OCI-LY1 (cell line): ENCODE results near the gene FAAH.
A peak's percentile ranks its signal among the peaks of the same experiment; 100 is the strongest.

Experiments
- H2AFZ ChIP-seq: fragments of 200-600 bp; sonication (generic), shearing (Covaris generic); 2 replicates; pipeline ENCODE4 v1.6.0; 2014; ENCODE audit warnings: antibody characterized with exemption, mild to moderate bottlenecking, low read length
- H3F3A ChIP-seq: fragments of 200-600 bp; sonication (generic), shearing (Covaris generic); 2 replicates; pipeline ENCODE4 v1.6.0; 2014; ENCODE audit warnings: mild to moderate bottlenecking, antibody characterized with exemption, low read length, moderate library complexity; ENCODE audit not compliant: insufficient read depth
- H3K27ac ChIP-seq: fragments of 200-600 bp; sonication (generic); 2 replicates; pipeline ENCODE4 v1.5.1; 2014; ENCODE audit warnings: low read length, mixed run types, mild to moderate bottlenecking, low read depth; ENCODE audit not compliant: poor library complexity, severe bottlenecking
- H3K27me3 ChIP-seq: fragments of 200-600 bp; sonication (generic); 2 replicates; pipeline ENCODE4 v1.6.0; 2014; ENCODE audit warnings: antibody characterized with exemption, mild to moderate bottlenecking, low read length, moderate library complexity; ENCODE audit not compliant: insufficient read depth
- H3K36me3 ChIP-seq: fragments of 200-600 bp; sonication (generic); 2 replicates; pipeline ENCODE4 v1.6.1; 2014; ENCODE audit warnings: mild to moderate bottlenecking, antibody characterized with exemption, low read length, moderate library complexity, mixed read lengths; ENCODE audit not compliant: insufficient read depth
- H3K4me1 ChIP-seq: fragments of 200-600 bp; sonication (generic); 2 replicates; pipeline ENCODE4 v1.5.1; 2014; ENCODE audit warnings: mild to moderate bottlenecking, low read length, moderate library complexity; ENCODE audit not compliant: insufficient read depth, severe bottlenecking
- H3K4me2 ChIP-seq: fragments of 200-600 bp; sonication (generic), shearing (Covaris generic); 2 replicates; pipeline ENCODE4 v1.6.1; 2014; ENCODE audit warnings: low read length
- H3K4me3 ChIP-seq: fragments of 200-600 bp; sonication (generic); 2 replicates; pipeline ENCODE4 v1.5.1; 2014; ENCODE audit warnings: low read length, low read depth, mild to moderate bottlenecking, mixed read lengths; ENCODE audit not compliant: poor library complexity, severe bottlenecking
- H3K79me2 ChIP-seq: fragments of 200-600 bp; shearing (Covaris generic); 2 replicates; pipeline ENCODE4 v1.6.1; 2016; ENCODE audit warnings: mixed run types, low read length, mixed read lengths; ENCODE audit not compliant: insufficient read depth
- H3K9ac ChIP-seq: fragments of 200-600 bp; sonication (generic), shearing (Covaris generic); 2 replicates; pipeline ENCODE4 v1.6.1; 2014; ENCODE audit warnings: mild to moderate bottlenecking, low read length, mixed read lengths
- H3K9me2 ChIP-seq: fragments of 200-600 bp; sonication (generic), shearing (Covaris generic); 2 replicates; pipeline ENCODE4 v1.6.1; 2014; ENCODE audit warnings: low read depth, mild to moderate bottlenecking, low read length, mixed read lengths
- H3K9me3 ChIP-seq: fragments of 200-600 bp; shearing (Covaris generic); 2 replicates; pipeline ENCODE4 v1.6.1; 2014; ENCODE audit warnings: low read length, mixed read lengths
- H4K20me1 ChIP-seq: fragments of 200-600 bp; sonication (generic), shearing (Covaris generic); 2 replicates; pipeline ENCODE4 v1.6.0; 2016; ENCODE audit warnings: mild to moderate bottlenecking, low read length; ENCODE audit not compliant: insufficient read depth
- EZH2 ChIP-seq: fragments of 200-600 bp; sonication (generic), shearing (Covaris generic); IDR thresholded peaks from 2 replicates; pipeline ENCODE4 v1.8.0; 2017; ENCODE audit warnings: borderline replicate concordance, mixed run types, mild to moderate bottlenecking, antibody characterized with exemption, low read length, moderate library complexity, mixed read lengths
- TF ChIP-seq, protein P1 (sequence below): fragments of 200-600 bp; sonication (generic), shearing (Covaris generic); IDR thresholded peaks from 2 replicates; pipeline ENCODE4 v1.5.1; 2017; ENCODE audit warnings: mild to moderate bottlenecking, antibody characterized with exemption, low read length, moderate library complexity, mixed read lengths

Gene FAAH

DNA sequence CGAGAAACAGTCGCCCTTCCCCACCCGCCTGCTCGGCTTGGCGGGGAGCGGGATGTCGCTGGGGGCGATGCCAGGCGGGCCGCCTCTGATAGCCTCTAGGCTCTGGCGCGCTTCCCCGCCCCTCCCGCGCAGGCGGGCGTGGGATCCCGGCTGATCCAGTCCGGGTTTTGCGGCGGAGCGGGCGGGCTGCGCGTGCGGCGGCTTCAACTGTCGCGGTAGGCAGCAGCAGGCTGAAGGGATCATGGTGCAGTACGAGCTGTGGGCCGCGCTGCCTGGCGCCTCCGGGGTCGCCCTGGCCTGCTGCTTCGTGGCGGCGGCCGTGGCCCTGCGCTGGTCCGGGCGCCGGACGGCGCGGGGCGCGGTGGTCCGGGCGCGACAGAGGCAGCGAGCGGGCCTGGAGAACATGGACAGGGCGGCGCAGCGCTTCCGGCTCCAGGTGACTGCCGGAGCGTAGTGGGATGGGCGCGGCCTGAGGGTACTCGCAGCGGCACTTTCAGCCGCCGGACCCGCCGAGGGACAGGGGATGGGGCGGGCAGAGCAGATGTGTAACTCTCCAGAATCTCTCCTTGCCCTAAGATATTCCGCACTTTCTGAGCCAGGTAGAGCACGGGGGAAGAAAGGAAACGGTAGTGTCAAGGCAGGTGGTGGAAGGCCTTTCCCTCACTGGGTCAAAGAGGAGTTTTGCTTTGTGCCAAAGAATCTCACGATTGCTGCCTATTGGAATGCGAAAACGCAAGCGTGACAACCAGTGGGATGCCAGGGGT, at the start of gene FAAH:
TSS of gene FAAH (plus strand) at position 210 of the 764 bp plus-strand sequence. CDS start at position 242, 32 bp downstream.
- Histone ChIP-seq H3F3A (no peaks in the 10 kb centered on the region), H2AFZ (no peak within 1 kb of the TSS), H3K9ac (peak within 1 kb of the TSS; percentile 50; the same call in 1 of the 2 replicates), H3K27me3 (no peaks in the 10 kb centered on the region), H3K79me2 (no peaks in the 10 kb centered on the region), H3K9me3 (peaks cover 3% of the 10 kb centered on the region; the same call in 1 of the 2 replicates), H3K4me1 (no peaks in the 10 kb centered on the region), H3K9me2 (no peaks in the 10 kb centered on the region), H3K4me3 (peak within 1 kb of the TSS; percentile 56), H3K36me3 (peaks cover 7% of the 10 kb centered on the region; the same call in 1 of the 2 replicates), H3K4me2 (peak within 1 kb of the TSS; percentile 58), H4K20me1 (no peaks in the 10 kb centered on the region), H3K27ac (no peak within 1 kb of the TSS)
- TF ChIP-seq EZH2: no peak
- TF ChIP-seq, protein P1, sequence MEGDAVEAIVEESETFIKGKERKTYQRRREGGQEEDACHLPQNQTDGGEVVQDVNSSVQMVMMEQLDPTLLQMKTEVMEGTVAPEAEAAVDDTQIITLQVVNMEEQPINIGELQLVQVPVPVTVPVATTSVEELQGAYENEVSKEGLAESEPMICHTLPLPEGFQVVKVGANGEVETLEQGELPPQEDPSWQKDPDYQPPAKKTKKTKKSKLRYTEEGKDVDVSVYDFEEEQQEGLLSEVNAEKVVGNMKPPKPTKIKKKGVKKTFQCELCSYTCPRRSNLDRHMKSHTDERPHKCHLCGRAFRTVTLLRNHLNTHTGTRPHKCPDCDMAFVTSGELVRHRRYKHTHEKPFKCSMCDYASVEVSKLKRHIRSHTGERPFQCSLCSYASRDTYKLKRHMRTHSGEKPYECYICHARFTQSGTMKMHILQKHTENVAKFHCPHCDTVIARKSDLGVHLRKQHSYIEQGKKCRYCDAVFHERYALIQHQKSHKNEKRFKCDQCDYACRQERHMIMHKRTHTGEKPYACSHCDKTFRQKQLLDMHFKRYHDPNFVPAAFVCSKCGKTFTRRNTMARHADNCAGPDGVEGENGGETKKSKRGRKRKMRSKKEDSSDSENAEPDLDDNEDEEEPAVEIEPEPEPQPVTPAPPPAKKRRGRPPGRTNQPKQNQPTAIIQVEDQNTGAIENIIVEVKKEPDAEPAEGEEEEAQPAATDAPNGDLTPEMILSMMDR: no peak

DNA sequence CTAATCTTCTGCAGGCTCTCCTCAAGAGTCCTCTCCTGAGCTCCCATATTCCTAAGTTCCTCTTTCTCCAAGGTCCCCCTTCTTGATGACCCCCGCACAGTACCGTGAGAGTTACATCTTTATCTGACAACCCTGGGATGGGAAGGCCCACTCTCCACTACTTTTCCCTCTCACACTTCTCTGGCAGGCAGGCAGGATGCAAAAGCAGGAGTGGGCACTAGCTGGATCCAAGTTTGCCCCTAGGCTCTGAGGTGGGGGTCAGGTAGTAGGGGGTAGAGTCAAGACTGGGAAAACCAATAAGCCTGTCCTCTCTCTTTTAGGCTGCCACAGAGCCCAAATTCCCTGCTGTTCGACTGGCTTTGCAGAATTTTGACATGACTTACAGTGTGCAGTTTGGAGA, 49.6 kb upstream of the FAAH start:
- no peaks in the 10 kb centered on the region for H4K20me1 ChIP-seq
- H3K79me2 ChIP-seq: no peaks in the 10 kb centered on the region
- peaks cover 57% of the 10 kb centered on the region for H3K36me3 ChIP-seq
- no peak overlapping the region for H2AFZ ChIP-seq
- H3K27me3 ChIP-seq: no peaks in the 10 kb centered on the region
- no peak overlapping the region for H3K4me3 ChIP-seq
- H3K4me1 ChIP-seq: peaks cover 16% of the 10 kb centered on the region
- no peak overlapping the region for H3K27ac ChIP-seq
- H3F3A ChIP-seq: no peaks in the 10 kb centered on the region
- no peaks in the 10 kb centered on the region for H3K9me2 ChIP-seq
- no peaks in the 10 kb centered on the region for H3K9me3 ChIP-seq
- no peak overlapping the region for H3K4me2 ChIP-seq
- no peak overlapping the region for H3K9ac ChIP-seq
- TF ChIP-seq, protein P1: no peak
- no peak for TF ChIP-seq EZH2

DNA sequence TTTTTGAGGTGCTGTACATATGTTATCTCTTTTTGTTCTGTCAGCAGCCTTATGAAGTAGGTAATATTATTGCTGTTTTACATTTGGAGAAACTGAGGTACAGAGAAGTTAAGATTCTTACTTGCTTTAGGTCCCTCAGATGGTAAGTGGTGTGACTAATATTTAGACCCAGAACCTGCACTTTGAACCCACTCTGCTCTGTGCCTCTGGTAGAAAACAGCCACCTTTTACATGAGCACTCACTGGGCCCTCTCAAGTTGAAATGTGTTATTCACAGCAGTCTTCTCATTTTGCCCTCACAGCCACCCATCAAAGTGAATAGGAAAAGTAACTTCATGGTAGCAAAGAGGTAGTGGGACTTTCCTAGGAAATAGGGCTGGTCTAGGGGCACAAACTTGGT, 48.8 kb upstream of the FAAH start:
- H3F3A ChIP-seq: no peaks in the 10 kb centered on the region
- no peaks in the 10 kb centered on the region for H4K20me1 ChIP-seq
- no peaks in the 10 kb centered on the region for H3K79me2 ChIP-seq
- H3K36me3 ChIP-seq: peaks cover 65% of the 10 kb centered on the region
- no peak overlapping the region for H3K27ac ChIP-seq
- no peaks in the 10 kb centered on the region for H3K9me2 ChIP-seq
- H3K4me3 ChIP-seq: no peak overlapping the region
- no peak overlapping the region for H2AFZ ChIP-seq
- peaks cover 10% of the 10 kb centered on the region for H3K4me1 ChIP-seq
- TF ChIP-seq, protein P1: no peak
- no peak for TF ChIP-seq EZH2
- H3K9me3 ChIP-seq: no peaks in the 10 kb centered on the region
- H3K9ac ChIP-seq: no peak overlapping the region
- H3K27me3 ChIP-seq: no peaks in the 10 kb centered on the region
- no peak overlapping the region for H3K4me2 ChIP-seq
